GM18858 (cell line): ENCODE results near the gene ODR4.
"Not testable (repeated sequence)": the region's sequence is repeated elsewhere in the genome, so short reads cannot be mapped to it uniquely, and the experiment has no call there.

ENCODE experiments used
- ATAC-seq: cut with Tn5 transposase; IDR thresholded peaks from one replicate; pipeline ENCODE4 v1.9.1; 2021; ENCODE audit not compliant: unreplicated experiment

The ODR4 gene

DNA sequence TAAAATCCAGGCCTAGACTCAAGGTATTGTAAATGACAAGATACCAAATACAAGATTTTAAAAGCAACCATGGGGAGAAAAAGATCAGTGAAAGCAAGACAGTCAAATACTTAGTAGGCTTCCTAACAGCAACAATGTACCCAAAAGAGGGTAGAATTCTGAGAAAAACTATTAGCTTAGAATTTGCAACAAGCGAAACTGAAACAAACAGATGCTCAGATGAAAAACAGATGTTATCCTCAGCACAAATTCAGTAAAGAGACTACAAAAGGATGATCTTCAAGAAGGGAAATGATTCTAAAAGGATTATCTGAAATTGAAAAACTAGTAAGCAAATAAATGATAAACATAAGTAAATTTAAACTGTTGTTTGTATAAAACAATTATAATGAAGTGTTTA, 45.3 kb downstream of the ODR4 start:
- ATAC-seq: peak; percentile 93

DNA sequence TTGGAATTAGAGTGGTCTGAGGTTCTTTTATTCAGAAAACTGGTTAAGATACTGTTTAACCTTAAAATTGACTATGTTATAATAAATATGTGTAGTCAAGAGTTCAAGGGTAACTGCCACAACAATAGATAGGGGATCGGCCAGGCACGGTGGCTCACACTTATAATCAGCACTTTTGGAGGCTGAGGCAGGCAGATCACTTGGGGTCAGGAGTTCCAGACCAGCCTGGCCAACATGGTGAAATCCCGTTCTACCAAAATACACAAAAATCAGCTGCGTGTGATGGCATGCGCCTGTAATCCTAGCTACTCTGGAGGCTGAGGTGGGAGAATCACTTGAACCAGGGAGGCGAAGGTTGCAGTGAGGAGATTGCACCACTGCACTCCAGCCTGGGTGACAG, 45.8 kb downstream of the ODR4 start:
- ATAC-seq: no peak

DNA sequence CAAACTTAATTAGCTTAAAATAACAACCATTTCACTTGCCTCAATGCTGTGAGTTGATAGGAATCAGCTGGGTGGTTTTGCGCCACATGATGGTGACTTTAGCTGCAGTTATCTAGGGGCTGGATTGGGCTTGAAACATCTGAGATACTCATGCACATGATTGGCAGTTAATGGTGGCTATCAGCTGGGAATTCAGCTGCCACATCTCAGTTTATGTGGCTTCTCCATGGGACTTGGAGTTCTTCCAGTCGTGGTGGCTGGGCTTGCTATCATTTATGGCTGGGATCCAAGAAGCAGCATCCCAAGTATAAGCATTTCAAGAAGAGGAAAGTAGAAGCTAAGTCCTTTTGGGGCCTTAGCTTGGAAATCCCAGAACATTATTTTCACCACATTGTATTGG, 48.9 kb downstream of the ODR4 start:
- no peak for ATAC-seq

DNA sequence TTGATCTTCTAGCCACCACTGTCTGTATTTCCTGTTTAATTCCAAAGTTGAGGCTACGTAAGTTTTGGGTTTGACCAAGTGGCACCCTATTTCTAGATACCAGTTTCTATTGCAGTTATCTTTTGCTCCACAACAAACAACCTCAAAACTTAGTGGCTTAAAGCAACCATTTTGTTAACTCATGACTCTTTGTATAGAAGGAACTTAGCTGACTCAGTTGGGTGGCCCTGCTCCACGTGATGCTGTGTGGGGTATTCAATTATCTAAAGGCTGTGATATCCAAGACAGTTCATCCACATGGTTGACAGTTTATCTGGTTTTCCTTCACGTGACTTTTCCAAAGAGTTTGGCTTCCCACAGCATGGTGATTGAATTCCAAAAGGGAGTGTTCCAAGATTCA, 50.5 kb downstream of the ODR4 start:
- ATAC-seq: no peak

DNA sequence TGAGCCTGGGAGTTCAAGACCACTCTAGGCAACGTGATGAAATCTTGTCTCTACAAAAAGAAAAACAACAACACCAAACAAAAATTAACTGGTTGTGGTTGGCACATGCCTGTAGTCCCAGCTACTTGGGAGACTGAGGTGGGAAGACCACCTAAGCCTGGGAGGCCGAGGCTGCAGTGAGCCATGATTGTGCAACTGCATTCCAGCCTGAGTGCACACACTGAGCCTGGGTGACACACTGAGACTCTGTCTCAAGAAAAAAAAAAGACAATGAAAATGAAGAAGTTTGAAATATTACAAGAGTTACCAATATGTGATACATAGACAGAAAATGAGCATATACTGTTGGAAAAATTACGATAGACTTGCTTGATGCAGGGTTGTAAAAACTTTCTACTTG, 53.4 kb downstream of the ODR4 start:
- no peak for ATAC-seq

DNA sequence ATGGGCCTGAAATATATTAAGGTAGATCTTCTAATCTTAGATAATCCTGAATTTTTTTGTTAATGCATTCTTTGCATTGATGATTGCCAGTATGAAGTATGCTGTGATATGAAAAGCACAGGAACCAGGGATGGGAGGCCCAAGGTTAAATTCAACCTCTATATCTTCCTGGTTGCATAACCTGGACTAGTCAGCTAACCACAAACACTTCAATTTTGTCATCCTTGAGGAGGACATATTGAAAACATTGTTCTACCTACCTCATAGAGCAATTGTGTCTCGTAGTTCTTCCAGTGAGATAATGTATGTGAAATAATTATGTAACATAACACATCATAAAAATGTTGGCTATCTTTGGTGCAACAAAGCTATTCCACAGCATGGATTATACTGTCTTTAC, 59.7 kb downstream of the ODR4 start:
- ATAC-seq: no peak

DNA sequence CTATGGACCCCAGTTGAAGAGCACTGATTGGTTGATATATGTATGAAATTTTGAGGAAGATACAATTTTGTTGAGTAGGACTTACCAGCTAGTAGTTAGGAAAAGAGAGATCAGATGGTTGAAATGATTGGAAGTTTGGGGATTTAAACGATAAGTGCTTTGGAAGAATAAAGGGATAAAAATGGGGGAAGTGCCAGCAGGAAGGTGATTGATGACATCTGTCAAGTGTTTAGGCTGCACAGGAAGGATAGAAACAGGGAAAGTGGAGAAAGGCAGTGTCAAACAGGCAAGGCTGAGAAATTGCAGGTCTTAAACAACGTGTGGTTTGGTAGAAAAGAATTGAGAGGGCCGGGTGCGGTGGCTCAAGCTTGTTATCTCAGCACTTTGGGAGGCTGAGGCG, 62.9 kb downstream of the ODR4 start:
- ATAC-seq: no peak

DNA sequence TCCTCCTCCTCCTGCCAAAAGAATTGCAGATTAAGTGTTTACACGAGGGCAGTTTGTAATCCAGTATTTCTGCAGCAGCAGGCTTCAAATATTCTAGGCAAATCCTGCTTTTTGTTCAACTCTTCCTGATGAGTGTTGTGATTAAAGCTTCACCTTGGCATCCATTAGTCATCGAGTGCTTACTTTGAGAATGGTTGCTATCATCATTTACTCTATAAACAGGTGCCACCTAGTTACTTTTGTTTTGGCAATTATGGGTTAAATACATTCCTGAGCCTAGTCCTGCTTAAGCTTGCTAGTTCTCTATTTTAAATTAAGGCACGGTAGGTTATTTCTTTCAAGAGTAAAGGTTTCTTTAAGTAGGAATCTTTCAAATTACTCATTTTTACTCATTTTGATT, 64.9 kb downstream of the ODR4 start:
- no peak for ATAC-seq

DNA sequence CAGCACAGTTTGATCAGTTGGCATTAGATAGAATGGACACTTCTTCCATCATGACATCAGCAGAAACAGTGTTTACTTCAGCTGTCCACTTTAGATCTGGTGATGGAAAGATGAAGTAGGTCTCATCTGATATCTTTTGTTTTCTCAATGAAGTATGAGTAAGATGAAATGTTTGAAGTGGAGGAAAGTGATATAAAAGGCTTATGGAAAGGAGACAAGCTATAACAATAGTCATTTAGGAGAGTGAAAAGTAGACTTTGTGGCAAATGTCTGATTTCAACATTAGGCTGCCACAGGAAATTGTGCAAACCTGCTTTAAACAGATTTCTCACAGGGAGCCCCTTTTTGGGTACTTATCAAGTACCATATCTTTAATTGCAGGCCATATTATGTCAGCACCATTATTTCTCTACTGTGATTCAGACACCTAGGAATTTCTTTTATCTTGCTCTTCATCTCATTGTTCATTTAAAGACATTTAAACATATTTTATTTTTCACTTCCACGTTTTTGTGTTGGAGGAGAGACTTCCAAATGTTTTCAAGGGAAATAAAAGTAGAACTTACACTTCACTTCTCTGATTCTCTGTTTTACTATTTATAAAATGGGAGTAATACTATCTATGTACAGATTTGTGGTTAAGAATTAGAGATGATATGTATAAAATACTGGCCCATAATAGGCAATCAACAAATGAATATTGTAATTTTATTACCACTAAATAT, 67.2 kb downstream of the ODR4 start:
- ATAC-seq: no peak

DNA sequence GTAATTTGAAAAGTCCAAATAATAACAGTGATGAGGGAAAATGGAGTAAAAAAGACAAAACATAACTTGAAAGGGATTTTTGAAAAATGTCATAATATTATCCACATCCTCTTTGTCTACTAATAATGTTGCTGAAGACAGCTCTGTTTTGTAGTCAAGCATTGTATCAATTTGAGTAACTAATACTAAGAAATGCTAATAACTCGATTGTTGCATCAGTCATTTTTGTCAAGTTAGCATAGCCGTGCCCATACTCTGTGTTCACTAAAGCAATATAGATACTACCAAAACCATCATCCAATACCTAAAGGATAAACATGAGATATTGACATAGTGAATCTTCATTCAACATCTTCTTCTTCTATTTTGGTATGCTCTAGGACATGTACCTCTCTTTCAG, 68.0 kb downstream of the ODR4 start:
- peak; percentile 70 for ATAC-seq

DNA sequence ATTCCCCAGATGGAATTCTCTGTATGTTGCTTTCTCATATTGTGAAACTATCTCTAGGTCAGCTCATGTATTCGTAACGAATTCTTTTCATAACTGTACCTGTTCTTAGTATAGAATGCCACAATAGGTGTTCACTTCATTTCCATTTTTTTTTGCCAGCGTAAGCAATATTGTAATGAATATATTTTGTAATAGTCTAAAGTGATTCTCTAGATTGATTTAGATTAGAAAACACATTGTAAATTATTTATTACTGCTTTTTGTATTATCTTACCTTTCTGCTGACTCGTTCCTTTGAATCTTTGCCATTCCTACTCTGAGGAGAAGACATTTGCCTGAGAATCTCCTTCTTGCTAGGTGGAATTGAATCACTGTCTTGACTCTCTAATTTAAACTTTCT, 70.5 kb downstream of the ODR4 start:
- ATAC-seq: no peak

DNA sequence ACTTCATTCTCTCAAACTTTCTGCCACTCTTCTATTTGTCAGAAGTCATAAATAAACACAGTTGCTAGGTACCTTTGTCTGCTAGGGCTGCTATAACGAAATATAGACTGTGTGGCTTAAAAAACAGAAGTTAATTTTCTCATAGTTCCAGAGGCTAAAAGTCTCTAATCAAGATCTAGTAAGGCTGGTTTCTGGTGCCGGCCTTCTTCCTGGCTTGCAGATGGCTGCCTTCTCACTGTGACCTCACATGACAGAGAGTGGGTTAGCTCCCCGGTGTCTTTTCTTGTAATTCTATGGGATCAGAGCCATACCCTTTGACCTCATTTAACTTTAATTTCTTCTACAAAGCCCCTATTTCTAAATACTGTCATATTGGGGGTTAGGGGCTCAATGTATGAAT, 79.3 kb downstream of the ODR4 start:
- ATAC-seq: peak; percentile 39

DNA sequence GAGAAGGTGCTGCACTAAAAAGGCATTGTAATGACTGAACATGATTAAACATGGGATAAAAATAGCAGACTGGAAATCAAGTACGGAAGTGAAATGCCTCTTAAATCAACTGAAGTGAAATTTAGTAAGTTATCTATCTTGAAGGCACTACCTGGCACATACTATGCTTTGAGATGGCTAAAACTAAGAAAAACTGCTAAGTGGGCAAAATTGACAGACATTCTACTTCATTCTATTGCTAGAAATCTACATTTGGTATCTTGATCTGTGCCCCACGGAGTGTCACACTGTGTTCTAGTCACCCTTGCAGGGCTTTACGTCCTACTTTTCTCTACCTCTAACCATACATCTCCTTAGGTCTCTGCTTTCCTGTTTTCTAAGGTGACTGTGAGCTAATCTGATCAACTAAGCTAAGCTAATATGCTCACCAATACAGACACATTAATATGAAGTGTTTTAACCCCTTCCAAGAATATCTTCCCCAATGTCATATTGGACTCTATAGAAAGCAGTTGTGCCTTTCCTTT, 81.2 kb downstream of the ODR4 start:
- ATAC-seq: no peak

DNA sequence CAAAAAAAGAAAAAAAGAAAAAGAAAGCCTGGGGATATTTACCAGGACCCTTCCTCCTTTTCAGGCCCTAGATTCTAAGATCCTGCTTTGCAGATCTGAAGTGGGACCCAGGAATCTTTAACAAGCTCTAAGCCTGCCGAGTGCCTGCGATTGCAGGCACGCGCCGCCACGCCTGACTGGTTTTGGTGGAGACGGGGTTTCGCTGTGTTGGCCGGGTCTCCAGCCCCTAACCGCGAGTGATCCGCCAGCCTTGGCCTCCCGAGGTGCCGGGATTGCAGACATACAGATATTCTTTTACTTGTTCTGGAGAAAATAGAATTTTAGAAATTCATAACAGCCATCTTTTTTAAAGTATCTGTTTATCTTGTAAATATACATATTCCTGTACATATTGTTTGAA, 83.5 kb downstream of the ODR4 start:
- not testable (repeated sequence) for ATAC-seq

DNA sequence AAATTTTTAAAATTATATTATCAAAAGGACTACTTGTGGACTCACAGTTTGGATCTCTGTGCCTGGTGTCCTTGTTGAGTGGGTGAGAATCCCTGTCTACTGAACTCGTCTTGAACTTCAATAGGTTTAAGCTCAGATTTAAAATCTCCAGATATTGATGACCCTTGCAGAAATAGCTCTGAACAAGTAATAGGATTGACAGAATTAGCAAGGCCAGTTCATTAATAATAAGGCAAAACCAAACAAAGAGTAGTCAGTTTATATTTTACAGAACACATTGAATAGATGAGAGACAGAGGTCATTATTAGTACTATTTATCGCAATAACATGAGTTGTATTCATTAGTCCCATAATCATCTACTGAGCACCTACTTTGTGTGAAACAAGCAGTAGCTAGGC, 85.4 kb downstream of the ODR4 start, which contains the start of gene PDC:
Gene PDC (minus strand): TSS at position 101 of the 400 bp plus-strand sequence. CDS start 11,655 bp downstream, outside the sequence.
- ATAC-seq: no peak

DNA sequence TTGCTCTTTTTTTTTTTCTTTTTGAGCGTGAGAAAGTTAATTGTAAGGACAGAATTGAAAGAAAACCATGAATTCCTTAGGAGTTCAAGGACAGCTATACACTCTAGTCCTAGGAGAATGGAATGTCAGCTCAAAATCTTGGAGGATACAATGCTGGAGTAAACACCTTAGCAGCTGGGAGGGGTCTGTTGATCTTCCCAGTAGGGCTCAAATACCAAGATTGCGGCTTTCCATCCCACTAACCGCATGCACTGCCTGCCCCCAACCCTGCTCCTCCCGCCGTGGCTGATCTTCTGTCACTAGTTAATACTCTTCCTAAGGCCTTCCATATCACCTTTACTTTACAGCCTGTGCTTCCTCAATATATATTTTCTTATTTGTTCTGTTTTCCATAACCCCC, 87.9 kb downstream of the ODR4 start:
- no peak for ATAC-seq

DNA sequence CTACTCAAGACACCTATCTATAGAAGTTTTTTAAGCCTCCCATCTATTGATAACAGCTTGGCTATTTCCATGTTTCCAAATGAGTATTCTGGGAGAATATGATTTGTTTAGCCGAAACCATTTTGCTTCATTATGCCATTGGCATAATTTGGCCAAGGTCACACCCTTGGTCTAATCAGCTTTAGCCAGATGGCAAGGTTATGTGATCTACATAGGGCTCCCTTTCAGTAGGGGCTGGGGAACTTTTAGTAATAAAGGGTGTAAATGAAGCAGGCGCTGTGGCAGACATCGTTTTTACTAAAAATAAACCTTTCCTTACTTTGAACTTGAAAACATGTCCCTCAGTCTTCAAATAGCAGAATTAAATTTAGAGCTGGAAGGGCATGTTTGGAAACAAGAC, 88.3 kb downstream of the ODR4 start:
- no peak for ATAC-seq

DNA sequence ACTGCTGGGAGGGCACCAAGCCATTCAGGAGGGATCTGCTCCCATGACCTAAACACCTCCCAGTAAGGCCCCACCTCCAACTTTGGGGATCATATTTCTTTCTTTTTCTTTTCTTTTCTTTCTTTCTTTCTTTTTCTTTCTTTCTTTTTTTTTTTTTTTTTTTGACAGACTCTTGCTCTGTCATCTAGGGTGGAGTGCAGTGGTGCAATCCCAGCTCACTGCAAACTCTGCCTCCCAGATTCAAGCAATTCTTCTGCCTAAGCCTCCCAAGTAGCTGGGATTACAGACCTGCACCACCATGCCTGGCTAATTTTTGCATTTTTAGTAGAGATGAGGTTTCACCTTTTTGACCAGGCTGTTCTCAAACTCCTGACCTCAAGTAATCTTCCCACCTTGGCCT, 89.9 kb downstream of the ODR4 start:
- not testable (repeated sequence) for ATAC-seq

DNA sequence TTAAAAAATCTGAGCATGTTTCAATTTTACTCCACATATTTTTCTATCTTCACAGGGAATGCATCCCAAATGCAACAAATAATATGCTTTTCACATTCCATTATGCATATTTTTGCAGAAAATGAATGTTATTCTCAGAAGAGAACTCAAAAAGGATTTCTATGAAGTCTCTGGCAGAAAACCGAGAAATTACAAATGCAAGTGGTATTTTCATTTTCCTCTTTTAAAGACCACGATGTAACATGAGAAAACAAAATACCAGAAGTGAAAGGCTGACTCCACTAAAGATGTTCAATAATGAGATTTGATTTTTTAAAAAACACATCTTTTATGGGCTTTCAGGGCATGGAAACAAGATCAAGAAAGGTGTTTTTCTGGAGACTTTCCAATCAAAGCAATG, 90.3 kb downstream of the ODR4 start:
- ATAC-seq: no peak
